Astrocyte (in vitro differentiated cells and primary cell): Measurements from ENCODE around the gene NR0B1. TPM values are rescaled to one million over a fixed set of nuclear protein-coding genes. Genes with fewer than 3 reads are reported as not detected.

Experiments used
- DNase-seq: peaks from one replicate; pipeline ENCODE4 v3.0.0-alpha.2; 2010; ENCODE audit warnings: low read depth
- FAIRE-seq: peaks from 2 replicates; lab custom pipeline; 2011; peaks lifted over from hg19 to GRCh38; lab: Jason Lieb, UNC
- H2AFZ ChIP-seq: 2 replicates; pipeline ENCODE4 v1.6.0; 2012; ENCODE audit warnings: low read depth, low read length, inconsistent platforms
- H3K27ac ChIP-seq: 2 replicates; pipeline ENCODE4 v1.5.1; 2011; ENCODE audit warnings: low read depth, low read length, inconsistent platforms
- H3K27me3 ChIP-seq: 2 replicates; pipeline ENCODE4 v1.6.0; 2011; ENCODE audit warnings: low read length, inconsistent platforms; ENCODE audit not compliant: insufficient read depth
- H3K36me3 ChIP-seq: 2 replicates; pipeline ENCODE4 v1.5.1; 2011; ENCODE audit warnings: low read length, inconsistent platforms; ENCODE audit not compliant: insufficient read depth
- H3K4me1 ChIP-seq: 2 replicates; pipeline ENCODE4 v1.5.1; 2011; ENCODE audit warnings: low read length, inconsistent platforms; ENCODE audit not compliant: insufficient read depth
- H3K4me2 ChIP-seq: 2 replicates; pipeline ENCODE4 v1.6.0; 2012; ENCODE audit warnings: low read length, inconsistent platforms
- H3K4me3 ChIP-seq: 2 replicates; pipeline ENCODE4 v1.5.1; 2011; ENCODE audit warnings: low read depth, mild to moderate bottlenecking, low read length, inconsistent platforms; ENCODE audit not compliant: insufficient read depth
- H3K79me2 ChIP-seq: 2 replicates; pipeline ENCODE4 v1.6.0; 2012; ENCODE audit warnings: mild to moderate bottlenecking, low read length, inconsistent platforms; ENCODE audit not compliant: insufficient read depth
- H3K9ac ChIP-seq: 2 replicates; pipeline ENCODE4 v1.6.0; 2012; ENCODE audit warnings: mild to moderate bottlenecking, low read length, inconsistent platforms
- H3K9me3 ChIP-seq: 2 replicates; pipeline ENCODE4 v1.5.1; 2012; ENCODE audit warnings: low read depth, mild to moderate bottlenecking, low read length, inconsistent platforms; ENCODE audit not compliant: insufficient read depth
- H4K20me1 ChIP-seq: 2 replicates; pipeline ENCODE4 v1.6.0; 2012; ENCODE audit warnings: low read length, inconsistent platforms; ENCODE audit not compliant: insufficient read depth
- H3K27ac Mint-ChIP-seq: one replicate; pipeline ENCODE4 v1.8.0; 2021; ENCODE audit warnings: mild to moderate bottlenecking, mixed read lengths; ENCODE audit not compliant: unreplicated experiment
- H3K27me3 Mint-ChIP-seq: one replicate; pipeline ENCODE4 v1.8.0; 2021; ENCODE audit warnings: low read depth, mixed read lengths; ENCODE audit not compliant: unreplicated experiment
- H3K36me3 Mint-ChIP-seq: one replicate; pipeline ENCODE4 v1.8.0; 2021; ENCODE audit warnings: low read depth, mixed read lengths; ENCODE audit not compliant: unreplicated experiment
- H3K4me1 Mint-ChIP-seq: one replicate; pipeline ENCODE4 v1.8.0; 2021; ENCODE audit warnings: low read depth, mixed read lengths; ENCODE audit not compliant: unreplicated experiment
- H3K4me3 Mint-ChIP-seq: one replicate; pipeline ENCODE4 v1.8.0; 2021; ENCODE audit warnings: mild to moderate bottlenecking, moderate library complexity, mixed read lengths; ENCODE audit not compliant: unreplicated experiment
- H3K9me3 Mint-ChIP-seq: one replicate; pipeline ENCODE4 v1.8.0; 2021; ENCODE audit warnings: mild to moderate bottlenecking, mixed read lengths; ENCODE audit not compliant: unreplicated experiment
- CTCF ChIP-seq: IDR thresholded peaks from 2 replicates; pipeline ENCODE4 v1.5.1; 2011; ENCODE audit warnings: low read depth, mild to moderate bottlenecking, inconsistent platforms, low read length, moderate library complexity; ENCODE audit not compliant: insufficient read depth
- EZH2 ChIP-seq: IDR thresholded peaks from 2 replicates; pipeline ENCODE4 v1.6.1; 2012; ENCODE audit warnings: mild to moderate bottlenecking, low read length, inconsistent platforms; ENCODE audit not compliant: insufficient read depth
- total RNA-seq: library from RNA; stranded (reverse); gene quantifications from 2 replicates; pipeline ENCODE4 v1.2.1, GENCODE V29; 2021

NR0B1 gene
- total RNA-seq, 1 donor from 2014 or later, result 0.25 TPM

- peaks cover 28% of the 10 kb centered on the region for H3K4me1 Mint-ChIP-seq
- Histone ChIP-seq H3K4me2 (peak overlapping the region; percentile 44), H2AFZ (no peak overlapping the region), H3K36me3 (no peaks in the 10 kb centered on the region), H3K4me1 (peaks cover 6% of the 10 kb centered on the region), H3K27ac (peak overlapping the region; percentile 91), H3K79me2 (no peaks in the 10 kb centered on the region), H3K4me3 (no peak overlapping the region), H3K9me3 (no peaks in the 10 kb centered on the region), H4K20me1 (no peaks in the 10 kb centered on the region), H3K9ac (peak overlapping the region; percentile 22), H3K27me3 (no peaks in the 10 kb centered on the region)
- peak; percentile 96 for FAIRE-seq
- no peaks in the 10 kb centered on the region for H3K27me3 Mint-ChIP-seq
- no peak for DNase-seq
- no peaks in the 10 kb centered on the region for H3K9me3 Mint-ChIP-seq
- peak overlapping the region; percentile 97 for H3K27ac Mint-ChIP-seq
- H3K36me3 Mint-ChIP-seq, result no peaks in the 10 kb centered on the region
- no peak for TF ChIP-seq CTCF
- TF ChIP-seq EZH2, result no peak
- H3K4me3 Mint-ChIP-seq, result no peak overlapping the region
Observed at GRCh38 chrX:30282527-30282926, 26.7 kb downstream of the NR0B1 start.

GRCh38 chrX:30280428-30280827, 28.8 kb downstream of the NR0B1 start:
- Histone ChIP-seq H3K4me2 (no peak overlapping the region), H4K20me1 (no peaks in the 10 kb centered on the region), H3K4me1 (peaks cover 6% of the 10 kb centered on the region), H3K27ac (no peak overlapping the region), H3K9ac (no peak overlapping the region), H3K79me2 (no peaks in the 10 kb centered on the region), H3K27me3 (no peaks in the 10 kb centered on the region), H3K4me3 (no peak overlapping the region), H2AFZ (no peak overlapping the region), H3K36me3 (no peaks in the 10 kb centered on the region), H3K9me3 (no peaks in the 10 kb centered on the region)
- no peak for TF ChIP-seq EZH2
- TF ChIP-seq CTCF, result no peak
- Mint-ChIP-seq H3K27ac (no peak overlapping the region), H3K4me1 (peaks cover 30% of the 10 kb centered on the region), H3K4me3 (no peak overlapping the region), H3K9me3 (no peaks in the 10 kb centered on the region), H3K36me3 (no peaks in the 10 kb centered on the region), H3K27me3 (no peaks in the 10 kb centered on the region)
- FAIRE-seq, result peak; percentile 99
- DNase-seq, result no peak

- Histone ChIP-seq H3K79me2 (no peaks in the 10 kb centered on the region), H3K27me3 (no peaks in the 10 kb centered on the region), H2AFZ (no peak overlapping the region), H3K36me3 (no peaks in the 10 kb centered on the region), H4K20me1 (no peaks in the 10 kb centered on the region), H3K4me3 (no peak overlapping the region), H3K4me1 (no peaks in the 10 kb centered on the region), H3K9me3 (no peaks in the 10 kb centered on the region), H3K27ac (no peak overlapping the region), H3K4me2 (no peak overlapping the region), H3K9ac (no peak overlapping the region)
- peaks cover 18% of the 10 kb centered on the region for H3K4me1 Mint-ChIP-seq
- no peak for TF ChIP-seq EZH2
- no peak for TF ChIP-seq CTCF
- H3K27me3 Mint-ChIP-seq, result no peaks in the 10 kb centered on the region
- H3K9me3 Mint-ChIP-seq, result no peaks in the 10 kb centered on the region
- peak; percentile 26 for FAIRE-seq
- H3K4me3 Mint-ChIP-seq, result no peak overlapping the region
- H3K27ac Mint-ChIP-seq, result no peak overlapping the region
- DNase-seq, result peak; percentile 11
- no peaks in the 10 kb centered on the region for H3K36me3 Mint-ChIP-seq
Observed at GRCh38 chrX:30278365-30278764, 30.8 kb downstream of the NR0B1 start.
